VCaP (cell line): ENCODE results near the gene ERC2.

Experiments
- H3K27ac ChIP-seq: fragments of 450-650 bp; 2 replicates; pipeline ENCODE4 v1.5.1; 2017
- CTCF ChIP-seq: fragments of 450-650 bp; conservative IDR thresholded peaks from 2 replicates; pipeline ENCODE4 v1.5.1; 2017; ENCODE audit warnings: mild to moderate bottlenecking, moderate library complexity

Gene ERC2

DNA sequence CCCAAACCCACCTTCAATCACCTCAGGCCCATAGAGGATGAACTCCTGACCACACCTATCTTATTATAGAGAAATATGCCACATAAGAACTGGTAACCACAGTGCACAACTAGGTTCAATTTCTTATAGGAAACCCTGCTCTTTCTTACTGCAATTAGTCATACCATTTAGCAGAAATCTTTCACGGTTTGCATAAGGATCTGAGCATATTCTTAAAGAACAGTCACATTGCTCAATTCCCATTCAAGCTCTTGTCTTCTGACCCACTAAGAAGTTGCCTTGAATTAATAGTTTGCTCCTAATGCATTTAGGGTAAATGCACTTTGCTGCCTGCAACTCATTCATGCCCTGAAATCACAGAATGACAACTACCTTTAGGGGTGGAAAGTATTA, 9.2 kb downstream of the ERC2 start:
- no peak for TF ChIP-seq CTCF

DNA sequence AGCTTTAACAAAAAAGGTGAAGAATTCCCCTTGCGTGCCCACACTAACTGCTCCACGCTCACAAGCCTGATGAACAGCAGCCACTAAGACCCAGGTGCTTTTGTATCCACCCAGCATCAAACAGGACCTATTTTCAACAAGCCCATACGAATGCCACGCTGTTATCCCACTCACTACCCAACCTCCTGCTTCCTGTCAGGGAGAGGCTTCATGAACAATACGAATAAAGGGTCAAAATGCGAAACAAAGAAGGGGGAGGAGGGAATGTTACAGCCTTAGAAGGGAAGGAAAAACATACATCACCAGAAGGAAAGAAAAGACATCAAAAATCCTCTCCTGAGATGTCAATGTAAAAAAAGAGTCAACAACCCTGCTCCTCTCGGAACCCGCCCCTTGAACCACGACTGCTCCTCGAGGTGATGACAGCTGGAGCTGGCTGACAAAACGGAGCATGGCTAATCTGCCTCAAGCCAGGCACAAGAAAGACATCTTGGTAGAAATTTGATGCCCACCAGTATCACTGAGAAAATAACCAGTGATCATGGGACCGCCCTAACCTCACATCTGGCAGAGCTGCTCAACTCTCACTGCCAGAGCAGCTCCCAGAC, 9.7 kb downstream of the ERC2 start:
- TF ChIP-seq CTCF = no peak
- no peak overlapping the region for H3K27ac ChIP-seq

More for the DNA sequence above, 9.2 kb downstream of the ERC2 start:
- no peak overlapping the region for H3K27ac ChIP-seq

DNA sequence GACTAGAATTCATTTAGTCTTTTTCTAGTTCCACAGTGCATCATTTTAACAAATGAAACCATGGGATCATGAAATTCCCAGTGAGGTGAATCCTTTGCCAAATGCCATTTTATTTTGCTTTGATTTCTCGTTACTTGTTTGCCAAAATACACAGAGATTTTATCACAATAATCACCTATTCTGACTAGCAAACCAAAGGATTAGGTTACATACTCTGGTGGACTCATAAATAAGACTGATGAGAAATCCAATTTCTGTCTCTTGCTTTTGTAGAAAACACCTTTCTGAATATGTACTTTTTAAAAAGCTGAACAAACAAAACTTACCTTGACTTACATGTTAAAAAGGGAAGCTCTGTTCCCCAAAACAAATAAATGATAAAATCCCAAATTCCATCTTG, 12.2 kb downstream of the ERC2 start:
- TF ChIP-seq CTCF = no peak

GRCh38 chr3:56453011-56453410, 15.3 kb downstream of the ERC2 start:
- H3K27ac ChIP-seq = no peak overlapping the region
- no peak for TF ChIP-seq CTCF

More for the DNA sequence above, 12.2 kb downstream of the ERC2 start:
- H3K27ac ChIP-seq = peak overlapping the region; percentile 46

GRCh38 chr3:56452085-56452484, 16.2 kb downstream of the ERC2 start:
- TF ChIP-seq CTCF = no peak
- H3K27ac ChIP-seq = no peak overlapping the region

DNA sequence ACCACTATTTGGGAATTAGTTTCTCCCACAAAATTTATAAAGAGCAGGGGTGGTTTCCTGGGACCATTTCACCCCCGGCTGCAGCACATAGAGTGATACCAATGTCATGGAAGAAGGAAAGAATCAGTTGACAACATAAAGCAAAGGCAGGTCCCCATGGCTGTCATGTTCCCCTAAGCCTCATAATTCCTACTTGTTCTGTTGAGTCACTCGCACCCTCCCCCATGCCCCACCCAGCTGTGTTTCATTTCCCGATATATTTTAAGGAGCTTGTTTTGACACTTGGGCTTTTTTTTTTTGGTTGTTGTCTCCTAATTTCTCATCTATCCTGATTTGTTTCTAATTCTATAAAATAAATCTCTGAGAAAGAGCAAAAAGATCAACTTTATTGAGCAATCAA, 24.9 kb downstream of the ERC2 start:
- no peak overlapping the region for H3K27ac ChIP-seq
- no peak for TF ChIP-seq CTCF

- no peak overlapping the region for H3K27ac ChIP-seq
- no peak for TF ChIP-seq CTCF
Observed at GRCh38 chr3:56428667-56429066, 39.6 kb downstream of the ERC2 start.
